ENCODE results near the gene COL4A6. TPM values are rescaled to one million over a fixed set of nuclear protein-coding genes. Genes with fewer than 3 reads are reported as not detected.

Gene COL4A6
- total RNA-seq, 2 donors from 2014 or later: not detected

DNA sequence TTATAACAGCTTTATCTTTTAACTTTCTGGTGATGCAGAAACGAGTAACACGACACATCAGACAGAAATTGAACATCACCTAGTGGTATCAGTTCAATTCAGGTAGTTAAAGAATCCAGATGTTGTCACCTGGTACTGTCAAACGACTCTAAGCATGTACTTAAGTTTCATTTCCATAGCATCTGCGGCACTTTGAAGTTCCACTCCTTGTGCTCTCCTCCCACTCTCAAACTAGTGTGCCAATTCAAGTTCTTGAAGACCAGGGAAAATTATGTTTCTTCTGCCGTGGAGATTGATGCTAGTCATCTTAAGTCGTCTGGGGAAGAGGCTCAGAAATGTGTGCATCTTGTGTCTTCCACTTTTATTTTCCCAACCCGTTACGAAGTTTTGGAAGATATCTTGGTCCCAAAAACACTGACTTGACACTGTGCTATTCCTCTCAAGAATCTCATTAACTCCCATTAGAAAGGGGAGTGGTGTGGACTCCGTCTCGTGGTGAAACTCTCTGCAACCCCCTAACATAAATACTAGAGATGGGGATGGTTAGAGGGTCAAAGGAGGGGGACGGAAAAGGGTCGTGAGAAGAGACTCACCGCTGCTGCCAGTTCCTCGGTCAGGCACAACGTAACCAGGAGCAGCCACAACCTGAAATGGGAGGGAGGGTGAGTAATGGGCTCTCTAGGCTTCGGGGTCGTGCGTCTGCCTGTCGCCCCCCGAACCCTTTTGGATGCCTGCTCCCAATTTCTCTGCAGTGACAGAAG lies 693 bp downstream of the COL4A6 start:
- H3K4me3 Mint-ChIP-seq: no peak overlapping the region
- H3K9me3 ChIP-seq (ENCODE audit: control insufficient read depth, low read length, poor library complexity, severe bottlenecking): no peaks in the 10 kb centered on the region
- H3K27me3 Mint-ChIP-seq: peaks cover 22% of the 10 kb centered on the region
- ATAC-seq (no peak), DNase-seq (no peak)
- H3K4me1 Mint-ChIP-seq: peaks cover 10% of the 10 kb centered on the region
- no peak overlapping the region for H3K27ac Mint-ChIP-seq
- H3K36me3 Mint-ChIP-seq (ENCODE audit: low read depth): no peaks in the 10 kb centered on the region

DNA sequence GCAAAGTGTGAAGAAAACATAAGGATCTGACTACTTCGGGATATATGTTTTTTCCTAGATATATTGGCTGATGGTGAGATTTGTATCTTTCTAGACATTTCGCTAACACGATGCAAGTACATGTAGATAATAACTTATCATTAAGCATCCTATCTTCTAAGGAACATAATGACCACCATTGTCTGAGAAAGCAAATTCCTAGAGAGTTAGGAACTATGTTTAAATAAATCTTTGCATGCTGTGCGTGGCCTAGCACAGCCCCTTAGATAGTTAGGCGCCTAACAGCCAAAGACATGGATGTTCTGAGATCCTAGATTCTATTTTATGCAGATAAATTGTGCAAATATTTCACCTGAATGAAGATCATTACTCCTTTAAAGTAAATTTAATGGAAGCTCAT lies 3.0 kb downstream of the COL4A6 start:
- H3K27ac Mint-ChIP-seq: no peak overlapping the region
- peaks cover 7% of the 10 kb centered on the region for H3K4me1 Mint-ChIP-seq
- no peaks in the 10 kb centered on the region for H3K36me3 Mint-ChIP-seq (ENCODE audit: low read depth)
- H3K9me3 ChIP-seq (ENCODE audit: control insufficient read depth, low read length, poor library complexity, severe bottlenecking): no peaks in the 10 kb centered on the region
- DNase-seq (no peak), ATAC-seq (no peak)
- H3K4me3 Mint-ChIP-seq: no peak overlapping the region
- peaks cover 15% of the 10 kb centered on the region for H3K27me3 Mint-ChIP-seq

DNA sequence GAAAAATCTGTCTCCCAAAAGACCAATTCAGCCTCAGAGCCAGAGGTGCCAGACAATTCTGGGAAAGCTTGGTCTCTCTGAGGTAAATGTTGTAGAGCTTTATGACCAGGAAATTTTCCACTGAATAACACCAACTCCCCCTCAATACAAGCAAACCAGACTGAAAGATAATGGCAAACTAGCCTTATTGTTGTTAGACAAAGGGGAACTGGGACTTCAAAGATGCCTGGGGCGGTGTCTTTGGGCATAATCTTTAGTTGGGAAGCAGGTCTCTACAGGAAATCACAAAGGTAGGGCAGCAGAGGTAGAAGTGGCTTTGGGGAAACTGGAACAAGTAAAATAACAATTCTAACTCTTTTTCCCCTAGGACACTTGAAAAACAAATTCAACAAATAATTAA lies 12.0 kb downstream of the COL4A6 start:
- no peaks in the 10 kb centered on the region for H3K9me3 ChIP-seq (ENCODE audit: control insufficient read depth, low read length, poor library complexity, severe bottlenecking)
- ATAC-seq: no peak
- no peak for DNase-seq
- H3K36me3 Mint-ChIP-seq (ENCODE audit: low read depth): no peaks in the 10 kb centered on the region
- H3K27me3 Mint-ChIP-seq: no peaks in the 10 kb centered on the region
- H3K4me3 Mint-ChIP-seq: no peak overlapping the region
- H3K27ac Mint-ChIP-seq: no peak overlapping the region
- no peaks in the 10 kb centered on the region for H3K4me1 Mint-ChIP-seq

DNA sequence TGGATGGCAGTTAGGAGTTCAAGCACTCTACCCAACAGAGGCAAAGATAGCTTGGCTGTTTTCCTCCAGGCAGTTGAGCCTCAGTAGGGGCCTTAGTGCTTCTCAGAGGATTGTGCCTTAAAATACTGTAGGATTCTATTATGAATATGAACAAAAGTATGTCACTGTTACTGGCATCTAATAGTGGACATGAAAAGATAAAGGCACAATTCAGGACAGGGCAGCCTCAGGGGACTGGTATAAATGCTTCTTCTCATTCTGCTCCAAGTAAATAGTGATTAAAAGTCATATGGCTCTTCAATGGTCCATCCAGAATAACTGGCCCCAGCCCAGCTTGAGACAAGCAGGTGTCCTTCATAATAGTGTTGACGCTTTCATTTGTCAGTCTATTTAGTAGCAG lies 17.7 kb downstream of the COL4A6 start:
- Mint-ChIP-seq H3K4me3 (no peak overlapping the region), H3K27ac (no peak overlapping the region), H3K4me1 (no peaks in the 10 kb centered on the region), H3K36me3 (ENCODE audit: low read depth) (no peaks in the 10 kb centered on the region), H3K27me3 (no peaks in the 10 kb centered on the region)
- DNase-seq: no peak
- no peak for ATAC-seq
- no peaks in the 10 kb centered on the region for H3K9me3 ChIP-seq (ENCODE audit: control insufficient read depth, low read length, poor library complexity, severe bottlenecking)

DNA sequence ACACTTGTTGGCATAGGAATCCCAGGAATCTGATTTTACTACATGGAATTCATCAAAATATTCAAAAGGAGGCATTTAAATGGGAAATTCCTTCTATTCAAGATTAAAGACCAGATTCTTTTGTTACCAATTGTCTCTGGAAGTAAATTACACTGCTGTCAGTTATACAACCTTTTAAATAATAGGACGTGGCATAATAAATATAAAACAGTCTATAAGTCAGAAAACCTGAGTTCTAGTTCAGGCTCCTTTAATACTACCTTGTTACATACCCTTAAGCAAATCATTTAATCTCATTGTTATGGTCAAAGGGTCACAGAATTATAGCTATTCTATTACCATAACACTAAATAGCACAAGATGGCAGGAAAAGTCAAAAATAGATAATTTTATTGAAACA lies 18.8 kb downstream of the COL4A6 start:
- ATAC-seq (no peak), DNase-seq (no peak)
- Mint-ChIP-seq H3K27ac (no peak overlapping the region), H3K4me1 (no peaks in the 10 kb centered on the region), H3K4me3 (no peak overlapping the region), H3K27me3 (no peaks in the 10 kb centered on the region), H3K36me3 (ENCODE audit: low read depth) (no peaks in the 10 kb centered on the region)
- H3K9me3 ChIP-seq (ENCODE audit: control insufficient read depth, low read length, poor library complexity, severe bottlenecking): no peaks in the 10 kb centered on the region

DNA sequence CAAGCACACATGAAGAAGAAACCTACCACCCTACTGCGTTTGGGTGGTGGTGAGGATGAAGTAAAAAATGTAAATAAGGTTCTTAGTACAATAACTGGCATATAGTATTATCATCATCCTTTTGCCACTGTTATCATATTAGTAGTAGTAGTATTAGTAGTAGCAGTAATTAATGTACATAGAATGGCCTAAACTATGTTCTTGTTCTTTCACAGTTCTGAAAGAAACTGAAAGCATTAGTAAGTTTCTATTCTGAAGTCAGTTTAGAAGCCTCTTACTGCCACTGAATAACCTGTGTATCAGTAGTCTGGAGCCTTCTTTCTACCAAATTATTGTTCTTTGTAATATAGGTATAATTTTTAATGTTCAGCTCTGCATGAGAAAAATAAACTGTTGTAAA lies 21.0 kb downstream of the COL4A6 start:
- no peak for DNase-seq
- no peaks in the 10 kb centered on the region for H3K36me3 Mint-ChIP-seq (ENCODE audit: low read depth)

DNA sequence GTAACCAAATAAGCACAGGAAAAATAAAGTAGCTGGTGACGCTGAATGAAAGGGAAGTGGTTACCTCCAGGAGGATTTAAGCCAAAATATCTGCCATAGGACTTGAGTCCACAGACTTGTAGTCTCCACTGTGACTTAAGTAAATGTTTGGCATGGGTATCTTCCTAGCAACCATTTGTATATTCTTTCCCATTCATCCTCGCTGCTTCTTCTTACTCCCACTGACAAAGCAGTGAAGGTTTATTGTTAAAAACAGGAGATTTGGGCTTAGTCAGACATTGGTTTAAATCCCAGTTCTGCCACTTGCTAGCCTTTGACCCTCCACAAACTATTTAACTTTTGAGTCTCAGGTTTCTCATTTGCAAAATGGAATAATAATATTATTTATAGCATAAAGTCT lies 22.3 kb downstream of the COL4A6 start:
- no peaks in the 10 kb centered on the region for H3K9me3 ChIP-seq (ENCODE audit: control insufficient read depth, low read length, poor library complexity, severe bottlenecking)
- no peak overlapping the region for H3K27ac Mint-ChIP-seq
- H3K4me3 Mint-ChIP-seq: no peak overlapping the region
- H3K27me3 Mint-ChIP-seq: no peaks in the 10 kb centered on the region
- DNase-seq (no peak), ATAC-seq (no peak)
- H3K4me1 Mint-ChIP-seq: no peaks in the 10 kb centered on the region
- H3K36me3 Mint-ChIP-seq (ENCODE audit: low read depth): no peaks in the 10 kb centered on the region

More for the DNA sequence above, 21.0 kb downstream of the COL4A6 start:
- Mint-ChIP-seq H3K4me3 (no peak overlapping the region), H3K27ac (no peak overlapping the region), H3K27me3 (no peaks in the 10 kb centered on the region), H3K4me1 (no peaks in the 10 kb centered on the region)
- no peak for ATAC-seq
- no peaks in the 10 kb centered on the region for H3K9me3 ChIP-seq (ENCODE audit: control insufficient read depth, low read length, poor library complexity, severe bottlenecking)

DNA sequence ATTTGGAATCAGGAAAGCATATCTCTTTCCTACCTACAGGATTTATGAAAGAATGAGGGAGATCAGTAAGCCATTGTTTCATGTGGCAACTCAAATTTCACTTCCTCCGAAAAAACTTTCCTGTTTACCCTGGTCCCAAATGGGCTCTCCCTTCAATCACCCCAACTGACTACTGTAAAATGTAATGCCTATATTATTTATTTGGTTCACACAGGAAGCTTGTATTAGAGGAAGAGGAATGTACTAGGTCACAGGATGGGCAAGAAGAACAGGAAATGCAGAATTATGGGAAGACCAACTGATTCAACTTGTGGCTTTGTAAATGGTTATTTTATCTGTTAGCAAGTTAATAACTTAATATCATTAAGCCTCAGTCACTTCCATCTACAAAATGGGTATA lies 23.1 kb downstream of the COL4A6 start:
- H3K4me1 Mint-ChIP-seq: no peaks in the 10 kb centered on the region

DNA sequence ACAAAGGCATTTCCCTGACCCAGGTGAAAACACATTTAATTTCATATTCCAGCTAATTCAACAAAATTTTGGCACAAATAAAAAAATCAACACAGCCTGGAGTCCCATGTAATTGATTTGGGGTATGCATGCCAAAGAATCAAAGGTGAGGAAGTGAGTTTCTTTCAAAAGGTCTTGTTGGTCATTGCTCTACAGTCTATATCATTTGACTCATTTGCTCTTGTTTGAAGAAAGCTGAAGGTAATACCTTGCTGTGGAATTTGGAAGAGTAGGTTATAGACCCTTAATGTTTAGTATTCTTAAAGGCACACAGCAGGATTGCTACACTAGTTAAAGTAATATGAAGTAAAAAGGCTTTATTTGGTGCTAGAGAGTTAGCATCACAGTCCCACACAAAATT lies 25.4 kb downstream of the COL4A6 start:
- no peaks in the 10 kb centered on the region for H3K27me3 Mint-ChIP-seq
- no peaks in the 10 kb centered on the region for H3K4me1 Mint-ChIP-seq
- H3K9me3 ChIP-seq (ENCODE audit: control insufficient read depth, low read length, poor library complexity, severe bottlenecking): no peaks in the 10 kb centered on the region
- no peaks in the 10 kb centered on the region for H3K36me3 Mint-ChIP-seq (ENCODE audit: low read depth)
- no peak overlapping the region for H3K27ac Mint-ChIP-seq
- H3K4me3 Mint-ChIP-seq: no peak overlapping the region
- ATAC-seq (no peak), DNase-seq (no peak)

More for the DNA sequence above, 23.1 kb downstream of the COL4A6 start:
- Mint-ChIP-seq H3K4me3 (no peak overlapping the region), H3K36me3 (ENCODE audit: low read depth) (no peaks in the 10 kb centered on the region), H3K27me3 (no peaks in the 10 kb centered on the region), H3K27ac (no peak overlapping the region)
- DNase-seq (no peak), ATAC-seq (no peak)
- H3K9me3 ChIP-seq (ENCODE audit: control insufficient read depth, low read length, poor library complexity, severe bottlenecking): no peaks in the 10 kb centered on the region

DNA sequence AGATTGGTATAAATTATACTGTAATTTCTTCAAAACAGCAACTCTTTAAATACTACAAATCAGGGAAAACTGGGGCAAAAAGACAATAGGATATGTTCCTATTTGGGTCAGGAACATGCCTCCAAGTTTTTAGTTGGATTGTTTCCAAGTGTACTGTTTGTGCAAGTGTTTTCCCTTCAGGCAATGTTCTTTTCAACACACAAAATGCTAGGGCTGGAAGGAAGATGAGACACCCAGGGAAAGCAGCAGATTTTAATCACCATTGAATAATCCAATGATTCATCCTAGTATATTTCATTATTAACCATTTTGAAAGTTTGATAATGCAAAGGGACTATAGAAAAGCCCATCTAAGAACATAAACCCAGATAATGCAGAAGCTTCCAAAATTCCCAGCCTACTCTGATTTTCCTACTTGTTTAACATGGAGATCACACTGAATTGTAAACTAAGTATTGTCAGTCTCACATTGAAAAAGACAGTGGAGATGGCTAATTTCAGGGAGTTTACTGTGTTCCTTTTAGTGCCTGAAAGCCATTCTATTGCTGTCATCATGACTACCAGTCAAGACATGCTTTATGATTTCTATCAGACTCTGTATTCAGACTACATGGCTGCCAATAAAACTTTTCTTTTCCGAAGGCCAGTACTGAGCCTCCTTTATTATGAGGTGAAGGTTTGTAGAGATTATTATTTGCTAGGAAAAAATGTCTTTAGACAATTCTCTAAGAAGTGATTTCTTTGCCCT lies 38.6 kb downstream of the COL4A6 start:
- H3K27ac Mint-ChIP-seq: no peak overlapping the region

DNA sequence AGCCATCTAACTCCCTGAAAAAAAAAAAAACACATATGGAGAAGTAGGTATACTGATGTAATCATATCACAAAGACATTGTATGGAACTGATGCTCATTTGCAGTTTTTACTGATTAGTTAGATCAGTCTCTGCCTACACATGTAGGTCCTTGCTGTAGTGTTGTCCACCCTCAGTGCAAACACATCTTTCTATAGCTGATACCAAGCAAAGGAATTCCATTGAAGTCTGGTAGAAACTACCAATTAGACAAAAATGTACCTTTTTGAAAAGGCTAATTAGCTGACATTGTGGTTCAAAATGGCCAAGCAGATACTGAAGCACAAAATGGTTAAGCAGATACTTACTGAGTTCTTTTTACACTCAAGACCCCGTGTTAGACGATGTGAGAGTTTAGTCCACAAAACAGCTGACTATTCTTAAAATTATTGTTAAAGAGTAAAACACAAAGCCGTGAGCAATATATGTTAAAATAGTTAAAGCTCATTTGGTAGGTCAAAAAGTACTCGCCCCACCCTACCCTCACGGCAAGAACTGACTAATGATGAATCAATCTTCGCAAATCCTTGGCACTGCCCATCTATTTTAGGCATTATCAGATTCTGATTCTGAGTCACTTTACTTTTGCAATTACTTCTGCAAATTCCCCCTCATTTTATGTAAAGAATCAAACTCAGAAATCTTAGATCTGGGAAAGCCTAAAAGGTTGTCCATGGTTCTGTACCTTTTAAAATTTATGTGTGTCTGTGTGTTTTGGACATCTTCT lies 40.4 kb downstream of the COL4A6 start:
- Mint-ChIP-seq H3K36me3 (ENCODE audit: low read depth) (no peaks in the 10 kb centered on the region), H3K27ac (no peak overlapping the region), H3K27me3 (no peaks in the 10 kb centered on the region), H3K4me3 (no peak overlapping the region), H3K4me1 (no peaks in the 10 kb centered on the region)
- ATAC-seq (no peak), DNase-seq (no peak)
- no peaks in the 10 kb centered on the region for H3K9me3 ChIP-seq (ENCODE audit: control insufficient read depth, low read length, poor library complexity, severe bottlenecking)

More for the DNA sequence above, 38.6 kb downstream of the COL4A6 start:
- Mint-ChIP-seq H3K27me3 (no peaks in the 10 kb centered on the region), H3K4me3 (no peak overlapping the region), H3K4me1 (no peaks in the 10 kb centered on the region), H3K36me3 (ENCODE audit: low read depth) (no peaks in the 10 kb centered on the region)
- ATAC-seq (no peak), DNase-seq (no peak)
- H3K9me3 ChIP-seq (ENCODE audit: control insufficient read depth, low read length, poor library complexity, severe bottlenecking): no peaks in the 10 kb centered on the region

DNA sequence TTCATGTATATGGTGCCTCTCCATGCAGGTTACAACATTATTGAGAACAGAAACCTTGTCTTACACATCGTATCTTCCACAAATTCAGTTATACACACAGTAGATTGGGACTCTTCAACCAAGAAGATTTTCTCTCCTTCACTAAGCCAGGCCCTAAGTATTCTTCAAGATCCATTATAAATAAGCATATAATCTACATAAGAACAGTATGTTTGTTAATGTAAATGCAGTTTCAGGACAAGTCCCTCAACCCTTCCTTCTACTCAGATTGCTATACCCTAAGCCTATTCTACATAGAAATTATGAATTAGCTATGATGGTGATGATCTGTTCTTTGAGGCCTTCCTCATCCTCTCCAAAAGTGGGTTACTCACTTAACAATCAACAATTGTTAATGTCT lies 41.2 kb downstream of the COL4A6 start:
- Mint-ChIP-seq H3K4me3 (no peak overlapping the region), H3K27ac (no peak overlapping the region), H3K4me1 (no peaks in the 10 kb centered on the region), H3K27me3 (no peaks in the 10 kb centered on the region), H3K36me3 (ENCODE audit: low read depth) (no peaks in the 10 kb centered on the region)
- DNase-seq (no peak), ATAC-seq (no peak)
- H3K9me3 ChIP-seq (ENCODE audit: control insufficient read depth, low read length, poor library complexity, severe bottlenecking): no peaks in the 10 kb centered on the region

DNA sequence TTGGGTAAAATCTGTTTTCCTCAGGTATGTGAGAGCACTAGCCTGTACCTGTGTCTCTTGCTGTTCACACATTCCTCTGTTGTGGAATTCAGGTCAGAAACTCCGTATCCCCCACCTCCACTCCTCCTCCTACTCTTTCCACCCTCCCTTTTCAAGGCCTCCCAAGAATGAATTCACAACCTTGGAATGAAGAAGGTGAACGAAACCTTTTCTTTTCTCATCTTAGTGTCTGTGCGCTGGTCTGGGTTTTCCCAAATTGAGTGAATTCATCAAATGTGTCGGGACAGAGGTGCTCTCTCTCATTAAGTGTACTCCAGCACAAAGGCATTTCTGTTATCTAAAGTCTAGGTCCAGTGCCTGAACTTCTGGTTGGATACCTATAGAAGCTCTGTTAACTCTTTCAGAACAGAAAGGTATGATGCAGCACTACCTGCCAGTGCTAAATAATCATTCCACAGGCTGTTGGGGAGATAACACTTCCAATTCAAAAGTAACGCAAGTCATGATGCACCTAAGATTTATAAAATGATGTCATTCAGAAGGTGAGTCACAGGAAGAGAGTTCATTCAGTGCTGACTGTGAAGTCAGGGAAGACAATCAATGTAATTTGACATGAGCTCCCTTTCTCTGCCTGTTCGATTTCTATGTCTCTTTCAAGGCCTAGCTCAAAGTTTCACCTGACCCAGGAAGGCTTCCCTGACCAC lies 41.9 kb downstream of the COL4A6 start:
- no peaks in the 10 kb centered on the region for H3K36me3 Mint-ChIP-seq (ENCODE audit: low read depth)

More for the DNA sequence above, 41.9 kb downstream of the COL4A6 start:
- Mint-ChIP-seq H3K27ac (no peak overlapping the region), H3K27me3 (no peaks in the 10 kb centered on the region), H3K4me3 (no peak overlapping the region), H3K4me1 (no peaks in the 10 kb centered on the region)
- H3K9me3 ChIP-seq (ENCODE audit: control insufficient read depth, low read length, poor library complexity, severe bottlenecking): no peaks in the 10 kb centered on the region
- no peak for DNase-seq
- no peak for ATAC-seq
